Adrenal gland (tissue), 12 donors: Measurements from ENCODE around the gene ASB2. TPM values are rescaled to one million over a fixed set of nuclear protein-coding genes. Genes with fewer than 3 reads are reported as not detected.

ENCODE experiments used
- DNase-seq, 7 donors: peaks; one replicate each; pipeline ENCODE4 v3.0.0-alpha.2; 2019 to 2020
- H3K27ac ChIP-seq, 5 donors: fragments of 200-600 bp; sonication (generic) in 4 of 5; 1 replicate in 3 of 5; 2 replicates in 2 of 5; pipeline versions ENCODE4 v1.5.1 to v1.8.0; 2016 to 2020; ENCODE audit warnings: mild to moderate bottlenecking in 1 of 5
- H3K27me3 ChIP-seq: fragments of 200-600 bp; 2 replicates; pipeline ENCODE4 v1.8.0; 2021
- H3K36me3 ChIP-seq, 2 donors: fragments of 200-600 bp; replicated peaks in 1 of 2; 1 replicate in 1 of 2; 2 replicates in 1 of 2; pipeline versions ENCODE4 v1.5.1 to v1.8.0; 2018 to 2022
- H3K4me1 ChIP-seq, 2 donors: fragments of 200-600 bp; replicated peaks in 1 of 2; 1 replicate in 1 of 2; 2 replicates in 1 of 2; pipeline versions ENCODE4 v1.5.1 to v1.8.0; 2018 to 2021
- H3K4me3 ChIP-seq, 4 donors: fragments of 200-600 bp; sonication (generic) in 3 of 4; one replicate each; pipeline ENCODE4 v1.5.1; 2016 to 2018
- H3K9me3 ChIP-seq, 3 donors: fragments of 200-600 bp; sonication (generic) in 1 of 3; replicated peaks in 1 of 3; 1 replicate in 2 of 3; 2 replicates in 1 of 3; pipeline versions ENCODE4 v1.5.1 to v1.8.0; 2016 to 2021
- POLR2A ChIP-seq, 2 donors: fragments of 450-650 bp; IDR thresholded peaks; one replicate each; pipeline ENCODE4 v1.6.1; 2017; ENCODE audit warnings: antibody characterized with exemption in 2 of 2, mild to moderate bottlenecking in 2 of 2, moderate library complexity in 1 of 2
- WGBS, 4 donors: extraction: QIAGEN DNeasy Blood & Tissue Kit in 2 of 4; methylation state at CpG; one replicate each; pipeline versions ENCODE4 v1.1.5 to v1.1.7; 2013 to 2017; 5-methylcytosine and 5-hydroxymethylcytosine counted together
- intact Hi-C, 2 donors: fragments of 100-400 bp; cut with DNase I; formaldehyde crosslinking; loops; one replicate each; pipeline versions ENCODE4 v1.14.1 to v1.15.0; 2022 to 2023
- polyA plus RNA-seq, 3 donors: library from polyadenylated mRNA; stranded (reverse); fragments of 200-250 nt in 2 of 3; fragments of 350-450 nt in 1 of 3; fragmentation: Illumina TruSeq in 1 of 3; extraction: RNeasy Lipid Tissue Mini Kit (QIAGEN cat#74804) in 1 of 3; gene quantifications; one replicate each; pipeline ENCODE4 v1.2.3, GENCODE V29; 2013 to 2014
- total RNA-seq, 9 donors: library from RNA; depleted of rRNA in 4 of 9; stranded (reverse); fragments of >200 nt in 4 of 9; fragments of 120-200 nt in 1 of 9; fragmentation: NEBNext Ultra II Directional in 1 of 9; extraction: Animal tissue kit (Norgen Biotek cat#: 25700) in 1 of 9; gene quantifications; one replicate each; pipeline versions ENCODE4 v1.1.0 to v1.2.4, GENCODE V29; 2013 to 2023
- TF ChIP-seq, protein P1 (sequence below), 6 experiments: fragments of 450-650 bp in 4 of 6; fragments of 200-600 bp in 2 of 6; sonication (generic) in 1 of 6; IDR thresholded peaks; 1 replicate in 5 of 6; 2 replicates in 1 of 6; pipeline versions ENCODE4 v1.5.1 to v1.8.0; 2016 to 2021; ENCODE audit warnings: antibody characterized with exemption in 6 of 6, mild to moderate bottlenecking in 2 of 6, moderate library complexity in 1 of 6
- donor health status: healthy with polysubstance abuse.
- donor health status: Bipolar disorder and iron deficiency.
- donor health status: DM: yes; HTN: yes; CAD: no.
- donor health status: DM: no; HTN: no; CAD: no.
- donor health status: DM: no; HTN: no; CAD: no.
- donor health status: DM: yes; HTN: yes; CAD: no.

Gene ASB2
- total and polyA plus RNA-seq, 12 donors: 0.19 to 5.9 (median 0.66) TPM; not detected in 1

DNA sequence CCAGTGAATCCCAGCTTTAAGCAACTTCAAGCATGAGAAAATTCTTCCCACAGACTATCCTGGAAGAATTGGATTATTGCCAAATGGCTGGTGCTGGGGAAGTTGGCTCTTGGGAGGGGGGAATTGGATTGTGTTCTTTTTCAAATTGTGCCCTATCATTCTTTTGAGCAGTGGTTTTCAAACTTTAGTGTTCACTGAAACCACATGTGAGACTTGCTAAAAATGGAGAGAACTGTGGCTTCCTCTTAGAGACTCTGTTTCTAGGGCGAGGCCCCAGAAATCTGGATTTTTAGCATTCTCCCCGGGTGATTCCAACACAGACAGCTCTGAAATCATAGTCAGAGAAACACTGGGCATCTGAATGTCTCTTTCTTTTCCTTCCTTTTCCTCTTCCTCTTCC lies 35.4 kb upstream of the ASB2 start:
- WGBS, 4 donors: 47 to 57% (median 54%) methylated on average over 2 of the region's 2 CpGs
- Histone ChIP-seq H3K27me3 (no peaks in the 10 kb centered on the region), H3K27ac (no peak overlapping the region), H3K4me1 (no peaks in the 10 kb centered on the region), H3K9me3 (no peaks in the 10 kb centered on the region), H3K36me3 (no peaks in the 10 kb centered on the region), H3K4me3 (no peak overlapping the region)
- TF ChIP-seq, protein P1, sequence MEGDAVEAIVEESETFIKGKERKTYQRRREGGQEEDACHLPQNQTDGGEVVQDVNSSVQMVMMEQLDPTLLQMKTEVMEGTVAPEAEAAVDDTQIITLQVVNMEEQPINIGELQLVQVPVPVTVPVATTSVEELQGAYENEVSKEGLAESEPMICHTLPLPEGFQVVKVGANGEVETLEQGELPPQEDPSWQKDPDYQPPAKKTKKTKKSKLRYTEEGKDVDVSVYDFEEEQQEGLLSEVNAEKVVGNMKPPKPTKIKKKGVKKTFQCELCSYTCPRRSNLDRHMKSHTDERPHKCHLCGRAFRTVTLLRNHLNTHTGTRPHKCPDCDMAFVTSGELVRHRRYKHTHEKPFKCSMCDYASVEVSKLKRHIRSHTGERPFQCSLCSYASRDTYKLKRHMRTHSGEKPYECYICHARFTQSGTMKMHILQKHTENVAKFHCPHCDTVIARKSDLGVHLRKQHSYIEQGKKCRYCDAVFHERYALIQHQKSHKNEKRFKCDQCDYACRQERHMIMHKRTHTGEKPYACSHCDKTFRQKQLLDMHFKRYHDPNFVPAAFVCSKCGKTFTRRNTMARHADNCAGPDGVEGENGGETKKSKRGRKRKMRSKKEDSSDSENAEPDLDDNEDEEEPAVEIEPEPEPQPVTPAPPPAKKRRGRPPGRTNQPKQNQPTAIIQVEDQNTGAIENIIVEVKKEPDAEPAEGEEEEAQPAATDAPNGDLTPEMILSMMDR (IDR thresholded peaks at IDR 0.05): no peak
- no peak for TF ChIP-seq POLR2A (IDR thresholded peaks at IDR 0.05)
- intact Hi-C loops: no loop called here
- DNase-seq: no peak

DNA sequence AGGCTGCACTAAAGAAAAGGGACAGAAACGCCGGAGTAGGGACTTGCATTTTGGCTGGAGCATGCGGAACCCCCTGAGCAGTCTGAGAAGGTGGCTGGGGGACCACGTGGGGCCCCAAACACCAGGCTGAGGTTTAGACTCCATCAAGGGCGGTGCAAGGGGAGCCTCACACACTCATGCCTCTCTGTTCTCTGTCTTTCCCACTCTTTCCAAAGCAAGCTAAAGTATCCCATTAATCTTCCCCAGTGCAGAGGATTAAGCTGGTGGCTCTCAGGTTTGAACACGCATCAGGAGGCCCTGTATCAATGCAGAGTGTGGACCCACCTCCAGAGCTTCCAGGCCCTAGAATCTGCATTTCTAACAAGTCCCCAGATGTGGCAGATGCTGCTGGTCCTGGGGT lies 34.3 kb upstream of the ASB2 start:
- Histone ChIP-seq H3K27ac (no peak overlapping the region), H3K4me3 (no peak overlapping the region), H3K4me1 (no peaks in the 10 kb centered on the region), H3K27me3 (no peaks in the 10 kb centered on the region), H3K36me3 (no peaks in the 10 kb centered on the region), H3K9me3 (no peaks in the 10 kb centered on the region)
- WGBS, 4 donors: 72 to 87% (median 80%) methylated on average over 6 of the region's 6 CpGs
- no peak for DNase-seq
- intact Hi-C loops: no loop called here
- TF ChIP-seq POLR2A (IDR thresholded peaks at IDR 0.05): no peak
- TF ChIP-seq, protein P1 (IDR thresholded peaks at IDR 0.05): no peak

DNA sequence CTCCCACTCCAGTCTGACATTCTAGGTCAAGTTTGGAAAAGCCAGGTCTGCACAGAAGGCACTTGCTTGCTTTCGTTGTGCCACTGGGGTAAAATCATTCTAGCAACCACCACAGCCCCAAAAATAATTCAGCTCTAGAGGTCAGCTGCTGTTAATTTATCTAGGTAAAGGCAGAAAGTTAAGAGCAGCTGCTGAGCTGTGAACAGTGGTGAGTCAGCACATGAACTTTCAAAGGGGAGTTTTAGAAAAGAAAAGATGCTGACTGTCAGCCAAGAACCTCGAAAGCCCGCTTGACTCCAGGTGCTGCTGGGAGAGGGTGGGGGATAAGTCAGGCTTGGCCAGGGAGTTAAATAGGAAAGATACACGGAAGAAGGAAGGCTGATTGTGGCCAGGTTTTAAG lies 33.4 kb upstream of the ASB2 start:
- H3K36me3 ChIP-seq: no peaks in the 10 kb centered on the region
- no peaks in the 10 kb centered on the region for H3K4me1 ChIP-seq
- 12 to 25% (median 15%) methylated on average over 4 of the region's 4 CpGs for WGBS, 4 donors
- no peaks in the 10 kb centered on the region for H3K9me3 ChIP-seq
- H3K27me3 ChIP-seq: no peaks in the 10 kb centered on the region
- intact Hi-C loops: no loop called here
- no peak for TF ChIP-seq POLR2A (IDR thresholded peaks at IDR 0.05)
- TF ChIP-seq, protein P1 (IDR thresholded peaks at IDR 0.05): no peak
- H3K27ac ChIP-seq: no peak overlapping the region
- peak in 1 of 7 donors; percentile 43 for DNase-seq
- H3K4me3 ChIP-seq: no peak overlapping the region

DNA sequence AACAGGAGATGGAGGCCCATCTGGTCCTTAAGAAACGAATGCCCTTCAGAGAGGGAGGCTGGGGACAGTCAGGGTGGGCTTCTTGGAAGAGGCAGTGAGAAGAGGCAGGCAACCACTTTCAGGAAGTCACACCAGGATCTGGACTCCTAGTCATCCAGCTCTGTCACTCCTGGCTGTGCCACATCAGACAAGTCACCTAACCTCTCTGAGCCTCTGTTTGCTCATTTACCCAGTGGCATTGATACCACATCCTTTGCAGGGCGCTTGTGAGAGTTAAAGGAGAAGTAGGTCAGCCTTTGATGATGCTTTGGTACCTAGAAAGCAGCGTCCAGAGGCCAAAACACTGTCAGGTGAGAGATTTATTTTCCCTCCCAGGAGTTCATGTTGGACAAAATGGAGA lies 31.9 kb upstream of the ASB2 start:
- WGBS, 4 donors: 50 to 72% (median 63%) methylated on average over 2 to 3 of the region's 3 CpGs
- intact Hi-C loops: no loop called here
- H3K4me3 ChIP-seq: no peak overlapping the region
- TF ChIP-seq, protein P1 (IDR thresholded peaks at IDR 0.05): no peak
- TF ChIP-seq POLR2A (IDR thresholded peaks at IDR 0.05): no peak
- no peaks in the 10 kb centered on the region for H3K4me1 ChIP-seq
- H3K36me3 ChIP-seq: no peaks in the 10 kb centered on the region
- no peaks in the 10 kb centered on the region for H3K9me3 ChIP-seq
- DNase-seq: no peak
- no peaks in the 10 kb centered on the region for H3K27me3 ChIP-seq
- H3K27ac ChIP-seq: no peak overlapping the region
